Activated naive CD4-positive, alpha-beta T cell treated with anti-CD3 and anti-CD28 coated beads, Interleukin-2, amount 50 U/mL, for 24 hours (primary cell): ENCODE results near the gene LBX2.
"Not testable (repeated sequence)": the region's sequence is repeated elsewhere in the genome, so short reads cannot be mapped to it uniquely, and the experiment has no call there.

Source experiments
- H3K27ac Mint-ChIP-seq: one replicate; pipeline ENCODE4 v1.8.0; 2021; ENCODE audit warnings: mild to moderate bottlenecking, mixed read lengths
- H3K27me3 Mint-ChIP-seq: one replicate; pipeline ENCODE4 v1.8.0; 2021; ENCODE audit warnings: mixed read lengths
- H3K36me3 Mint-ChIP-seq: one replicate; pipeline ENCODE4 v1.8.0; 2021; ENCODE audit warnings: mixed read lengths
- H3K4me1 Mint-ChIP-seq: one replicate; pipeline ENCODE4 v1.8.0; 2021; ENCODE audit warnings: mixed read lengths
- H3K4me3 Mint-ChIP-seq: one replicate; pipeline ENCODE4 v1.8.0; 2021; ENCODE audit warnings: mild to moderate bottlenecking, mixed read lengths
- H3K9me3 Mint-ChIP-seq: one replicate; pipeline ENCODE4 v1.8.0; 2021; ENCODE audit warnings: mixed read lengths

Gene LBX2

GRCh38 chr2:74460187-74460586, 39.2 kb downstream of the LBX2 start:
- Mint-ChIP-seq H3K4me1 (peaks cover 60% of the 10 kb centered on the region), H3K4me3 (peak overlapping the region; percentile 99)
- not testable (repeated sequence) for H3K27ac Mint-ChIP-seq

GRCh38 chr2:74459503-74460118, 39.8 kb downstream of the LBX2 start:
- peaks cover 65% of the 10 kb centered on the region for H3K4me1 Mint-ChIP-seq
- H3K4me3 Mint-ChIP-seq, result peak overlapping the region; percentile 99
- not testable (repeated sequence) for H3K9me3 Mint-ChIP-seq, H3K27me3 Mint-ChIP-seq
- peak overlapping the region; percentile 89 for H3K27ac Mint-ChIP-seq
- peaks cover 17% of the 10 kb centered on the region for H3K36me3 Mint-ChIP-seq

More at GRCh38 chr2:74460187-74460586, 39.2 kb downstream of the LBX2 start:
- H3K36me3 Mint-ChIP-seq, result peaks cover 14% of the 10 kb centered on the region
- not testable (repeated sequence) for H3K27me3 Mint-ChIP-seq, H3K9me3 Mint-ChIP-seq

GRCh38 chr2:74458938-74459363, 40.5 kb downstream of the LBX2 start:
- peaks cover 65% of the 10 kb centered on the region for H3K4me1 Mint-ChIP-seq
- peaks cover 17% of the 10 kb centered on the region for H3K36me3 Mint-ChIP-seq
- H3K4me3 Mint-ChIP-seq, result peak overlapping the region; percentile 99
- H3K27ac Mint-ChIP-seq, result peak overlapping the region; percentile 52
- H3K9me3 Mint-ChIP-seq, result no peaks in the 10 kb centered on the region
- no peaks in the 10 kb centered on the region for H3K27me3 Mint-ChIP-seq

- H3K4me3 Mint-ChIP-seq, result peak within 1 kb of the TSS; percentile 99
- peak within 1 kb of the TSS; percentile 99 for H3K27ac Mint-ChIP-seq
- H3K36me3 Mint-ChIP-seq, result peaks cover 17% of the 10 kb centered on the region
- H3K4me1 Mint-ChIP-seq, result peaks cover 64% of the 10 kb centered on the region
- no peaks in the 10 kb centered on the region for H3K27me3 Mint-ChIP-seq
- no peaks in the 10 kb centered on the region for H3K9me3 Mint-ChIP-seq
Observed at GRCh38 chr2:74458132-74458937, 41.1 kb downstream of the LBX2 start, which contains the start of gene WBP1. WBP1 (plus strand) TSS chr2:74458438; CDS start chr2:74458603, 165 bp downstream.

- Mint-ChIP-seq H3K4me3 (peak overlapping the region; percentile 99), H3K4me1 (peaks cover 64% of the 10 kb centered on the region), H3K27me3 (no peaks in the 10 kb centered on the region), H3K9me3 (no peaks in the 10 kb centered on the region), H3K36me3 (peaks cover 15% of the 10 kb centered on the region), H3K27ac (peak overlapping the region; percentile 92)
Observed at GRCh38 chr2:74457549-74458131, 41.8 kb downstream of the LBX2 start.

GRCh38 chr2:74457129-74457548, 42.3 kb downstream of the LBX2 start:
- Mint-ChIP-seq H3K9me3 (no peaks in the 10 kb centered on the region), H3K27me3 (no peaks in the 10 kb centered on the region), H3K36me3 (peaks cover 15% of the 10 kb centered on the region), H3K4me3 (peak overlapping the region; percentile 99), H3K27ac (peak overlapping the region; percentile 99), H3K4me1 (peaks cover 69% of the 10 kb centered on the region)

- H3K4me3 Mint-ChIP-seq, result peak within 1 kb of the TSS; percentile 99
- H3K4me1 Mint-ChIP-seq, result peaks cover 61% of the 10 kb centered on the region
- peaks cover 13% of the 10 kb centered on the region for H3K36me3 Mint-ChIP-seq
- peak within 1 kb of the TSS; percentile 99 for H3K27ac Mint-ChIP-seq
- no peaks in the 10 kb centered on the region for H3K9me3 Mint-ChIP-seq
- H3K27me3 Mint-ChIP-seq, result no peaks in the 10 kb centered on the region
Observed at GRCh38 chr2:74454654-74455511, 44.5 kb downstream of the LBX2 start, which contains the start of gene INO80B. INO80B (plus strand) TSS chr2:74455087; CDS start chr2:74455117, 30 bp downstream.

GRCh38 chr2:74450570-74451190, 48.7 kb downstream of the LBX2 start:
- H3K9me3 Mint-ChIP-seq, result no peaks in the 10 kb centered on the region
- H3K4me1 Mint-ChIP-seq, result peaks cover 27% of the 10 kb centered on the region
- peaks cover 6% of the 10 kb centered on the region for H3K36me3 Mint-ChIP-seq
- no peak overlapping the region for H3K4me3 Mint-ChIP-seq
- H3K27me3 Mint-ChIP-seq, result no peaks in the 10 kb centered on the region
- no peak overlapping the region for H3K27ac Mint-ChIP-seq

GRCh38 chr2:74448771-74449170, 50.6 kb downstream of the LBX2 start:
- no peaks in the 10 kb centered on the region for H3K9me3 Mint-ChIP-seq
- no peak overlapping the region for H3K27ac Mint-ChIP-seq
- peaks cover 13% of the 10 kb centered on the region for H3K4me1 Mint-ChIP-seq
- no peak overlapping the region for H3K4me3 Mint-ChIP-seq
- H3K27me3 Mint-ChIP-seq, result peaks cover 6% of the 10 kb centered on the region
- H3K36me3 Mint-ChIP-seq, result no peaks in the 10 kb centered on the region
